GM21786 (cell line): ENCODE measurements around the gene TP53INP2.
"Not testable (repeated sequence)": the region's sequence is repeated elsewhere in the genome, so short reads cannot be mapped to it uniquely, and the experiment has no call there.

ENCODE experiments used
- ATAC-seq: cut with Tn5 transposase; IDR thresholded peaks from one replicate; pipeline ENCODE4 v1.9.1; 2021; ENCODE audit not compliant: unreplicated experiment

The TP53INP2 gene

GRCh38 chr20:34705397-34706301, 1.5 kb downstream of the TP53INP2 start:
- no peak for ATAC-seq

- ATAC-seq = no peak
Measured at GRCh38 chr20:34706302-34706875, 2.2 kb downstream of the TP53INP2 start.

GRCh38 chr20:34706912-34707784, 3.0 kb downstream of the TP53INP2 start:
- no peak for ATAC-seq

GRCh38 chr20:34708621-34709043, 4.5 kb downstream of the TP53INP2 start:
- peak; percentile 10 for ATAC-seq

- peak; percentile 39 for ATAC-seq
Measured at GRCh38 chr20:34709044-34709830, 5.1 kb downstream of the TP53INP2 start.

- ATAC-seq = peak; percentile 14
Measured at GRCh38 chr20:34709831-34710567, 5.9 kb downstream of the TP53INP2 start.

- ATAC-seq = no peak
Measured at GRCh38 chr20:34710568-34710839, 6.4 kb downstream of the TP53INP2 start.

GRCh38 chr20:34710861-34711574, 6.9 kb downstream of the TP53INP2 start:
- ATAC-seq = no peak

- ATAC-seq = no peak
Measured at GRCh38 chr20:34711813-34712430, 7.8 kb downstream of the TP53INP2 start.

- ATAC-seq = no peak
Measured at GRCh38 chr20:34712525-34713192, 8.5 kb downstream of the TP53INP2 start.

- ATAC-seq = no peak
Measured at GRCh38 chr20:34713194-34713943, 9.2 kb downstream of the TP53INP2 start.

GRCh38 chr20:34713944-34714515, 9.9 kb downstream of the TP53INP2 start:
- ATAC-seq = not testable (repeated sequence)

GRCh38 chr20:34715384-34715783, 11.2 kb downstream of the TP53INP2 start:
- no peak for ATAC-seq

- ATAC-seq = no peak
Measured at GRCh38 chr20:34716921-34717229, 12.7 kb downstream of the TP53INP2 start.

GRCh38 chr20:34717230-34718095, 13.3 kb downstream of the TP53INP2 start:
- ATAC-seq = no peak

- peak; percentile 94 for ATAC-seq
Measured at GRCh38 chr20:34719242-34720017, 15.3 kb downstream of the TP53INP2 start.
